SIG-M5 treated with dmso at 0.1 percent for 504 hours (cell line): Measurements from ENCODE around the gene METTL4.

ENCODE experiments used
- DNase-seq: peaks from one replicate; lab custom pipeline; 2025; ENCODE audit not compliant: unreplicated experiment; lab: John Stamatoyannopoulos, UW

METTL4 gene, protein sequence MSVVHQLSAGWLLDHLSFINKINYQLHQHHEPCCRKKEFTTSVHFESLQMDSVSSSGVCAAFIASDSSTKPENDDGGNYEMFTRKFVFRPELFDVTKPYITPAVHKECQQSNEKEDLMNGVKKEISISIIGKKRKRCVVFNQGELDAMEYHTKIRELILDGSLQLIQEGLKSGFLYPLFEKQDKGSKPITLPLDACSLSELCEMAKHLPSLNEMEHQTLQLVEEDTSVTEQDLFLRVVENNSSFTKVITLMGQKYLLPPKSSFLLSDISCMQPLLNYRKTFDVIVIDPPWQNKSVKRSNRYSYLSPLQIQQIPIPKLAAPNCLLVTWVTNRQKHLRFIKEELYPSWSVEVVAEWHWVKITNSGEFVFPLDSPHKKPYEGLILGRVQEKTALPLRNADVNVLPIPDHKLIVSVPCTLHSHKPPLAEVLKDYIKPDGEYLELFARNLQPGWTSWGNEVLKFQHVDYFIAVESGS

DNA sequence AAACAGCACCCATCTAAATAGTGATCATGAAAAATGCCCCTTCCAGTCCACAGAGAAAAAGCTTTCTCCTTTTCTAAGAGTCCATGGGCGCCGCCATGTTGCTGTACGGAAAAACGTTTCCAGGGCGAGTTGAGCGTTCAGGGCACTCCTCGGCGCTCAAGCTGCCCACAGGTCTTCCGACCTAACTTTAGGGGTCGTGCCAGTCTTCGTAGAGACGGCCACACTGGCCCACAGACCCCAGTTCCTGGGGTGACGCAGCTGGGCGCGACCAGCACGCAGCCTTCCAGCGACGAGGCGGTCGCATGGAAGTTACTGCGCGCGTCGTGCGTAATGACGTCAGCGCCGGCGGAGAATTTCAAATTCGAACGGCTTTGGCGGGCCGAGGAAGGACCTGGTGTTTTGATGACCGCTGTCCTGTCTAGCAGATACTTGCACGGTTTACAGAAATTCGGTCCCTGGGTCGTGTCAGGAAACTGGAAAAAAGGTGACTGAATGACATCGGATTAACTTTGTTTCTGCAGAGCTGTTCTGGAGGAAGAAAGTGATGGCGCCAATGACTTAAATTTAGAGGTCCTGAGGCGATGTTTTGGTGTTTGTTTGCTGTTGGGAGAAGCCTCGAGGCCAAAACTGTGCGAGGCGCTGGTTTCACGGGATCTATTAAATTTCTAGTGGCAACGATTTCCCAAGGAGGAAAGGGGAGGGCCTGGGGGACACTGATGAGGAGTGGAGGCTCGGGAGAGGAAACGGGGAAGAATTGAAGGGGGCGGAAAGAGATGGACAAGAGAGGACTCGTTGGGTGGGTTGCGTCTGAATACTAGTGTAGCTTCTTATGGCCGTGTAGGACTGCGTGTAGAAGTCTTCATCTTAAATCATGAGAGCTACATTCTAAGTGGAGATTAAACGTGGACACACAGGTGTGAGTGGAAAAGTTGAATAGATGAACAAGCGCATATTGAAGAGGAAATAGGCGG is at the start of gene METTL4, which contains the start of gene NDC80:
Gene METTL4, minus strand, starts transcription at position 306 of the 971 bp plus-strand sequence. CDS start 4,289 bp downstream, outside the sequence.
Gene NDC80, plus strand, starts transcription at position 358 of the 971 bp plus-strand sequence. CDS start 1,429 bp downstream, outside the sequence.
- DNase-seq: peak; percentile 82

DNA sequence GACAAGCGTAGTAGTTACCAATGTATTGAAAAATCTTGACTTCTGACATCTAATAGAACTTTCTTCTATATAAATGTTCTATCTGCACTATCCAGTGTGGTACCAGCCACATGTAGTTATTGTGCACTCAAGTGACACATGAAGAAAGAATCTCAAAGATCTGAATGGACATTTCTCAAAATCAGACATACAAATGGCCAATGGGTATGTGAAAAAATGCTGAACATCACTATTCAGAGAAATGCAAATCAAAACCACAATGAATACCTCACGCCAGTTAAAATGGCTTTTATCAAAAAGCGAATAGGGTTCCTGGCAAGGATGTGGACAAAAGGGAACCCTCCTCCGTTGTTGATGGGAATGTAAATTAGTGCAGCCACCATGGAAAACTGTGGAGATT is 46.7 kb upstream of the METTL4 start:
- DNase-seq: no peak

GRCh38 chr18:2617401-2617998 is 46.2 kb upstream of the METTL4 start:
- no peak for DNase-seq

GRCh38 chr18:2612996-2613395 is 41.7 kb upstream of the METTL4 start:
- no peak for DNase-seq

- DNase-seq: no peak
Observed at GRCh38 chr18:2610549-2610948, 39.2 kb upstream of the METTL4 start.

DNA sequence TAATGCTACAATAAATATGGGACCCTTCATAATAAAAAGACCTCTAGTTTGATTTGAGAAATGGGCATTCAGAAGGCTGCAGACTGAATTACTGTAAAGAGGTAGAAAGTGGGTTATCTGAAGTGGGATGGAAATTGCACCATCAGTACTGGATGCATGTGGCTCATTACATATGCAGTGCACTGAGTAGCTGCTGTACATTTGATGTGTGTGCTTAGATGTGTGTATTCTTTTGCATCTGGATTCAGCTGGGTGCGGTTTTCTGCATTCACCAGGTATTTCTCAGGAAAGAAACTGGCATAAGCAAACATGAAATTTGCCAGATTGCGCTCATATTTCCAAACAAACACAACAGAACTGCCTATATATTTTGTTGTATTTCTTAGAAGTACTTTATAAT is 38.3 kb upstream of the METTL4 start:
- no peak for DNase-seq

DNA sequence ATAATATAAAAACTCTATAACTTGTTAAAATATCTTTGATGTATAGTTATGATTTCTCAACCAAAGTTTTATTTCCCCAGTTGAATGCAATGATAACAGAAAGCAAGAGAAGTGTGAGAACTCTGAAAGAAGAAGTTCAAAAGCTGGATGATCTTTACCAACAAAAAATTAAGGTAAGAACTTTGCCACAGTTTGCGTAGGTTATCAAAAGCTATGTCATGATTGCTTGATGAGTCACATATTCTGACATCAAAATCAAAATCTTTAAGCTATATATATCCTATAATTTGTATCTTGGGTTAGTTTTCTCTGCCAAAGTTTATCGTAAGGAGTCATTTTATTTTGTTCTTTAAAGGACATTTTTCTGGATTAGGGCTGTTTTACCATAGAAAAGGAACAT is 35.0 kb upstream of the METTL4 start:
- DNase-seq: no peak

- DNase-seq: no peak
Observed at GRCh38 chr18:2602844-2603243, 31.5 kb upstream of the METTL4 start.

- DNase-seq: no peak
Observed at GRCh38 chr18:2597639-2598038, 26.3 kb upstream of the METTL4 start.

GRCh38 chr18:2590303-2590702 is 19.0 kb upstream of the METTL4 start:
- no peak for DNase-seq

- no peak for DNase-seq
Observed at GRCh38 chr18:2589345-2590068, 18.2 kb upstream of the METTL4 start.

DNA sequence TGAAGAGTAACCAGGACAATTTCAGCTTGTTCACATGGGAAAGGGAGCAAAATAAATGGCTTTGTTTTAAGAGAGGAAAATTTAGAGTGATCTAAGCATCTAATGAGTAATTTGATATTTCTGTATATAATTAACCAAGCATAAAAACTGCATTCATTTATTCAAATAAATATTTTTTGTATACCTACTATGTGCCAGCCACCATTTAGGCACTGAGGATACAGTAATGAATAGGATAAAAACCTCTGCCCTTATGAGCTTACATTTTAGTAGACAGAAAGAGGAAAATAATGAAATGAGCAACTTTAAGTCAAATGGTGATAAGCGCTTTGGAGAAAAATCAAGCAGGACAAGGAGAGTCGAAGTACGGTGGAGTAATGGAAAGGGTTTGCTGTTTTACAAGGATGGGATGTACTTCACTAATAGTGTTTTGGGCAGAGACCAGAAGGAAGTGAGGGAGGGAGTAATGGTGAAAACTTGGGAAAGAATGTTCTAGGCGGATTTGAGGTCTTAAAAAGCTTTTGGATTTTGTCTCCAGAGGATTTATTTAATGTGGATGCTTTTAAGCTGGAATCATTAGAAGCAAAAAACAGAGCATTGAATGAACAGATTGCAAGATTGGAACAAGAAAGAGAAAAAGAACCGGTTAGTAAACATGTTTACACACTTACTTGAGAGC is 17.5 kb upstream of the METTL4 start:
- DNase-seq: no peak

DNA sequence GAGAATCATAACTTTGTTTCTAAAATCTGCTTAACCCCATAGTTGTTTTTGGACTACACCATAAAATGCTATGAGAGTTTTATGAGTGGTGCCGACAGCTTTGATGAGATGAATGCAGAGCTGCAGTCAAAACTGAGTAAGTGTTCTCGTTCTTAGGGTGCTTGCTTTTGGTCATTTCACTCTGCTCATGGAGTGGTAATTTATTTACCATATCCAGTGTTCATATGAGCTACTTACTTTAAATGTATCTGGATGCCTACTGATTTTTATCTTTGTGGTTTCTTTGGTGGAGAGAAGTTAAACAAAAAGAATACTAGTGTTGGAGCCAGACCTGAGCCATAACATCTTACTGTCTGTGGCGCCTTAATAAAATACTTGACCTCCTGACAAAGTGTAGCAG is 16.5 kb upstream of the METTL4 start:
- DNase-seq: no peak

GRCh38 chr18:2573408-2573807 is 2.1 kb upstream of the METTL4 start:
- no peak for DNase-seq

- no peak for DNase-seq
Observed at GRCh38 chr18:2572892-2573291, 1.6 kb upstream of the METTL4 start.

- peak; percentile 20 for DNase-seq
Observed at GRCh38 chr18:2572171-2572569, 865 bp upstream of the METTL4 start.

DNA sequence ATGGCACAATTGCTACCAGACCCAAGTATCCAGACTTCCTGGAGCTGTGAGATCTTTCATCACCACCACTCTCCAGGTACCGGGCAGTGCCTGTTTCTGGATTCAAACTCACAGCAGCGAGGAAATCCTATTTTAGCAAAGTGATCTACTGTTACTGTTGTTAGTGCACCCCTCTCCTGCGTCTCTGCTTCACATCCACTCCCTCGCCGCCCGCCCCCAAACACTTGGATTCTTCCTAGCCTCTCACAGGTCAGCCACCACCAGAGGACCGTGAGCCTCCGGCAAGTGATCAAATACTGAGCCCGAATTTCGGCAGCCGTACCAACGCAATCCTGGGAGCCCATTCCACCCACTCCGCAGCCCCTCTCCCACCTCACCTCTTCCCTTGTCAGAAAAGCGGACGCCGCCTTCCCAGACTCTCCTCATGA is 519 bp downstream of the METTL4 start:
- peak; percentile 78 for DNase-seq

DNA sequence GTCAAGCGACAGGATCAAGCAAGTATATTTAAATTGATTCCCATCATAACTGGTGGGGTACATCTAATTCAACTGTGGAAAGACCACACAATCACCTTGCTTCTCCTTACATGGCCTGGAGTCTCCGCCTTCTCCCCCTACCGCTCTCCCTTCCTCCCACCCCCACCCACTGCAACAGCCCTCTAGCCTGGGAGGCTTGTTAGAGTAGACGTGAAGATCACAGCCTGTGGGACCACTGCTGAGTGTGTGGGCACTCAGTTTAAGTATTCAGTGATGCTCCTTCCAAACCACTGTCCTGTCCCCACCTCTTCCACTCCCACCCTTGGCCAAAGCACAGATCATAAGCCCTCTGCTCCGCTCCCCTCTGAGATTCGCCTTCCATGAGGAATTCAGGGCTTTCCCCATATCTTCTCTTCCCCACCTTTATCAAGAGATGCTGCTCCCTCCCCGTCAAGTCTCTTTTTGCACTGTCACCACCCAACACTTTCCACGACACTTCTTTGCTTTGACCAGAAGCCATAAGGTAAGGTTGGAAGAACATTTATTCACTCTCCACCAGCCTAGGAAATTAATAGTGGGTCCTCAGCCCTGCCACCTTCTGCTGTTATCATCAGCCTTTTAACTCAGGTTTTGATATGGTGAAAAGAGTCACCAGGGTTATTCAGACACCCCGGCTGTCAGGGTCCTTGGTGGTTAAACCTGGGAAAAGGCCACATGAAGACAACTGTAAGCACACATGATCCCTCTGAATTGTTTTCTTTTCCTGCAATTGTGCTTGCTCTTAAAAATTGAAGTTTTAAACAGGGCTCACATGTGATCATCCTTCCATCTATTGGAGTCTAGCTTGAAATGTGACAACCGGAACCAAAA is 1.7 kb downstream of the METTL4 start:
- no peak for DNase-seq

- no peak for DNase-seq
Observed at GRCh38 chr18:2568605-2569004, 2.7 kb downstream of the METTL4 start.
